Iris pigment epithelial cell (primary cell): ENCODE results near the gene MS4A5.
A peak's percentile ranks its signal among the peaks of the same experiment; 100 is the strongest.
"Not testable (repeated sequence)": the region's sequence is repeated elsewhere in the genome, so short reads cannot be mapped to it uniquely, and the experiment has no call there.

ENCODE experiments used
- DNase-seq: peaks from one replicate; pipeline ENCODE4 v3.0.0-alpha.2; 2011; ENCODE audit warnings: low read depth

The MS4A5 gene, protein sequence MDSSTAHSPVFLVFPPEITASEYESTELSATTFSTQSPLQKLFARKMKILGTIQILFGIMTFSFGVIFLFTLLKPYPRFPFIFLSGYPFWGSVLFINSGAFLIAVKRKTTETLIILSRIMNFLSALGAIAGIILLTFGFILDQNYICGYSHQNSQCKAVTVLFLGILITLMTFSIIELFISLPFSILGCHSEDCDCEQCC

DNA sequence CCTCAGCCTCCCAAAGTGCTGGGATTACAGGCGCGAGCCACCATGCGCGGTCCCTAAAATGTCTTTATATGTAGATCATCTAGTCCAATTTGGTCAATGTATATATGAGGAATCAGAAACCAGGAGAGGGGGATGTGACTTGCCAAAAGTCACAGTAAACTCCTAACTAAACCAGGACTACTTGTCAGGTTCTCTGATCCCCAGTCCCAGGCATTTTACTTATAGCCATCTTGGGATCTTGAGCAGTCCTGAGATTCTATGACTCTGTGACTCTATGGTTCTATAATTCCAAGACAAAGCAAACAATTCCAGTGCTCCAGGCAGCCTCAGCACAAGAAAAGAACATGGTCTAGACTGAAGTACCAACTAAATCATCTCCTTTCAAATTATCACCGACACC, at the start of gene MS4A5:
TSS of gene MS4A5 (plus strand) at position 301 of the 400 bp plus-strand sequence. CDS start 103 bp downstream, outside the sequence.
- no peak for DNase-seq

DNA sequence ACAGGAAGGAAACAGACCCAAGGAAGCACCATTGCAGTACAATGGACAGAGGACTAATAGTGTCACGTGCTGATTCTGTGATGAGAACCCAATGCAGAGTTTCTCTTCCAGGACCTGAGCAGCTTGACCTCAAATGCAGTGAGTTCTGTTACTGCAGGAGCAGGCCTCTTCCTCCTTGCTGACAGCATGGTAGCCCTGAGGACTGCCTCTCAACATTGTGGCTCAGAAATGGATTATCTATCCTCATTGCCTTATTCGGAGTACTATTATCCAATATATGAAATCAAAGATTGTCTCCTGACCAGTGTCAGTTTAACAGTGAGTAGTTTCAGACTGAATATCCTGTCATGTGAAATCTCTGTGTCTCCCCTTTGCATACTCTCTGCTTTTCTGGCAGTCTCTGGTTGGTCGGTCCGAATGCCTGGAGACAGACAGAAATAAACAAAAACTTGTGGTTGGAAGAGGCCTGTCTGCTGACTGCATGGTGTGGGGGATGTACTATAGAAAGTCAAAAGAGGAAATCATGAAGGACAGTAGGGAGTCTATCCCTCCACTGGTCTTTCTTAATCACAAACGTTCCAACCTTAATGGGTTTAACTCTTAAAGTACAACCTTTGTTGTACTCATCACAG, 40.0 kb upstream of the MS4A5 start:
- no peak for DNase-seq

DNA sequence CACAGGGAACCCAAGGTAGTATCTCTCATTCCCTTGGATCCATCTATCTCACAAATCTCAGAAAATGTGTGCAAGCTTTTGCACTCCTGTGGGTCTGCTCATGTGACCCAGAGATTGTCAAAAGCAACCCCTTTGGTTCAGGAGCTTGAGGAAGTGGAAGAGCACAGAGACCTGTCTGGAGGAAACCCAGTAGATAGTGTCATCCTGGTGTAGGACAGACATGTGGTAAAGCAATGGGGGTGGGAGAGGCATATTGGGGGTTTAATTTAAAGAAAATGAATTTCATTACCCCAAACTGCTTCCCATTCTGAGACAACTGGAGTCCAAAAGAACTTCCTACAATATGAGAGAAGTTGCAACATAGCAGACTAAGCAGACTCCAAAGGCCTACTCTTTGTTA, 39.0 kb upstream of the MS4A5 start:
- DNase-seq: no peak

DNA sequence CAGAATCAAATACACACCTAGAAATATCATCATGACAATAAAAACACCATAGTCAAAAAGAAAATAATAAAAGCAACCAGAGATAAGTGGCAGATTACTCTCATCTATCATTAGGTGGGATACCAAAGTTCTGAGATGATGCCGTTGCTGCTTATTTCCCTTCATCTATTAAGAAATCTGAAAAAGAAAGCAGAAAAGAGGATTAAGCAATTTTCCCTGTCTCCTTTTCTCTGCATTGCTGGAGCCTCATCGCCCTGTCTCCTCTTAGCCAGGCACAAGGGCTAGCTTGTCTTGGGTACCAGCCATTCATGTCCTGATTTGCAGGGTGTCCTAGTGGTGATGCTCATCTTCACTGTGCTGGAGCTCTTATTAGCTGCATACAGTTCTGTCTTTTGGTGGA, 37.0 kb upstream of the MS4A5 start:
- no peak for DNase-seq

DNA sequence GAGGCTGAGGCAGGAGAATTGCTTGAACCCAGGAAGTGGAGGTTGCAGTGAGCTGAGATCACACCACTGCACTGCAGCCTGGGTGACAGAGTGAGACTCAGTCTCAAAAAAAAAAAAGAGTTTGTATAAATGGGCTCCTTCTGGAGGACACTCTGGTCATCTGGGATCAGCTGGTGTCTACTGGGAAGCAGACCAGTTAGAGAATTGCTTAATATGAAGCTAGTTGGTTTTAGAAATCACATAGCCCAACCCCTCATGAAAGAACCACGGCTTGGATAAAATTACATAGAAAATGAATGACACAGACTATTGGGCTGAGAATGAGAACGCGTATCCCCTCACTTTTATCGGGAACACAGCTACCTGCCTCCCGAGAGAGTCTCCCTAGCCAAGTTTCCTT, 36.4 kb upstream of the MS4A5 start:
- DNase-seq: no peak

DNA sequence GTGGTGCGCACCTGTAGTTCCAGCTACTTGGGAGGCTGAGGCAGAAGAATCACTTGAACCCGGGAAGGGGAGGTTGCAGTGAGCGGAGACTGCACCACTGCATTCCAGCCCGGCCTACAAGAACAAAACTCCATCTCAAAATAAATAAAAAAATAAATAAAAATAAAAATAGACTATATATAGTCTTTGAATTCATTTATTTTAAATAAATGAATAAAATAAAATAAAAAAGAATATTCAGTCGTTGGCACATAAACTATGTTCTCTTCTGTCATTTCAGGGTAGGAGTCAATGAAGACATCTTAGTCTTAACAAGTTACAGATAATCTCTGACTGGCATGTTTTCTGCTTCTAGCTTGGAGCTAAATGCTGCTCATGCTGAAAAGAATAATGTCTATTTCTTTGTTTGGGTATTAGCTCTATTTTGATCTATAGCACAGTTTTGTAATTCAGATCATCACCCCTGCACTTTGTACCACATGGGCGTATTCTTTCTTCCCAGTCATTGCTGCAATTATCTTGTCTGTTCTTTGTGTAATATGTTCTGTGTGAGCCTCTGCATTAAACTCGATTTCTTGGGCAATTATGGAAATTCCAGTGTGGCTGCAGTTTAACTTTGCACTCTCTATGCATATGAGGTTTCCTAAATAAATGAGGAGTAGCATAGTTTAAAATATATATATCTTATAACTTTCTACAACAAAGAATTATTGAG, 34.5 kb upstream of the MS4A5 start:
- DNase-seq: no peak

DNA sequence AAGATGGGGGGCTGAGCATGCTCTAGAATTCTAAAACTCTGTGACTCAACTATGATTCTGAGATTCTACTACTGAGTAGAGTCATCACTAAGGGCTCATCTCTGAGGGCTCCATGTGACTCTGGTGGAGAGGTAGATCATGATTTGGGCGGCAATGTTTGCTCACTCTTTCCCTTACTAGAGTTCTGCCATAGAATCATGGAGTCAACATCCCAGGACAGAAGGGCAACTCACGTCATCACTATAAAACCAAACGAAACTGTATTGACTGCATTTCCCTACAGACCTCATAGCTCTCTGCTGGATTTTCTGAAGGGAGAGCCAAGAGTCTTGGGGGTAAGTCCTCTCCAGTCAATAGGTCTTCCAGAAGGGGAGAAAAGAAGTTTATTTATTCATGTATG, 33.0 kb upstream of the MS4A5 start, which contains the start of gene MS4A14:
TSS of gene MS4A14 (plus strand) at position 78 of the 400 bp plus-strand sequence. CDS start at position 198, 120 bp downstream.
- DNase-seq: no peak

DNA sequence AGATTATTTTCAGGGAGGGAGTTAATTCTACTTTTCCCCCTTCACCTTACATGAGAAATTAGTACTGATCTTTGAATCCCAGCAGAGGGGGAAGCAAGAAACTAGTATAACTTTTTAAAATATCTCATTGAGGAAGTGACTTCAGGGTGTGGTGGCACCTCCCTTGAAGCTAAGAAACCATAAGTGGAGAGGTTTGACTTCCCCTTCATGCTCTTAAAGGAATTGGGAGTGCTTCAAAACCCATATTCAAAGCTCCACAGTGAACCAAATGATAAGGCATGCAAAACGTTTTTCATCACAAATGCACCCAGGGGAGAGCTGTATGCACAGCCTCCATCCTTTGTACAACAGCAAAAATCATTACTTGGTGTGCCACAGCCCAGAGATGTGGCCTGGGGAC, 32.6 kb upstream of the MS4A5 start:
- DNase-seq: no peak

DNA sequence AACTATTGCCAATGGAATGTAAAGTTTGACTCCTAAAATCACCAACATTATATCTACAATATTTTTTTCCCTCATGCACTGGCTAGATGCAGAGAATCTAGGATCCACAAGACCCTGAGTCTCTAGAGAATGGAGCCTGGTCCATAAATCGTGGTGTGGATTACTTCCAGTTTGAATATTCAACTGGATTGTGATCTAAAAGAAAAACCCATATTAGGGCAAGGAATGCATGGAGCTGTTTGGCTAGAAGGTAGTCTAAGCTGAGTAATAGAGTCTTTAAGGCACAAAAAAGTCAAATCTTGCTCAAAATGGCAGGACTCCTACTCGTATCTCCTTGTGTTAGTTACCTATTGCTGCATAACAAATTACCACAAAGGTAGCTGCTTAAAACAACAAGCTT, 9.4 kb upstream of the MS4A5 start:
- no peak for DNase-seq

DNA sequence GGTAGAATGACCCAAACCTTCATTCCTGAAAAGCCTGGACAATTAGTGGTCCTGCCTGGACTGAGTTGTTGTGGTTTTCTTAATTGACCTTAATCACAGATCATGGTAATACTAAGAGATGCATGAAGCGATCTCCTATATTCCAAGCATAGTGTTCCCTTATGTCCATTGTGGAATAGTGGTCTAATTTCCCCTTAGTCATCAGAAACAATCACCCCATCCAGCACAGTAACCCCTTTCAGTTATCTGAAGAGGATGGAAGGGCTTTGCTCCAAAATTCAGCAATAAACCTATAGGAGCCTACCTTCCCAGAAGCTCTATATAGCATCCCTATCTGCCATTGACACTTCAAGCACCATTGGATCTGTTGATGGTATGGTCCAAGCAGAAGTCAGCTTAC, 6.8 kb upstream of the MS4A5 start:
- no peak for DNase-seq

DNA sequence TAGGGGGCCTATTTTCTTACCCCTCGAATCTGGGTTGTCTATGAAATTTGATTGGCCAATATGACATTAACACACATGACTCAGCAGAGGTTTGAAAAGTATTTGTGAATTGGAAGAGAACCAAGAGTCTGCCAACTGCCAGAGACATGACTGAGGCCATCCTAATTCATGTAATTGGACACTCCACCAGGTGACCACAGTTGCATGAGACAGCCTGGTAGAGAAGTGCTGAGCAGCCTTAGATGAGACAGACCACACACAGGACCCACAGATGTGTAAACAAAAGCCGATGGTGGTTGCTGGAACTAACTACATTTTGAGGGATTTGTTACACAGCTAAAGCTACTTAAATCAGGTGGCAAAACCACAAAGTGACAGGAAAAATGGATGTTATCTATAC, 855 bp upstream of the MS4A5 start:
- DNase-seq: peak; percentile 2

DNA sequence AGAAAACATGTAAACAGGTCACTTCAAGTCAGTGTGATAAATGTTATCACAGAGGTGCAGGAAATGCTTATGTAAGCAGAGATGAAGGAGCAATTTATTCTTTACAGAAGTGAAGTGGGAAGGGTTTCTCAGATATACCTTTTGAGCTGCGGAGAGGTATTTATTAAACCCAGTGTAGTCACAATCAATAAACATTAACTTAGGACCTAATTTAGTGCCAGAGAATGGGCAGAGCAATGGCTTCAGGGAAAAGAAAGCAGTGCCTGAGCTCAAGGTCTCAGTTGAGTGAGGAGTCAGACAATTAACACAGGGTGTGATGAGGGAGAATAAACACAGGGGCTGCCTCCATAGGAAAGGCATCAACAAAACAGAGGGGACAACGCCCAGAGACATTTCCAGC, 1.9 kb downstream of the MS4A5 start:
- DNase-seq: no peak

DNA sequence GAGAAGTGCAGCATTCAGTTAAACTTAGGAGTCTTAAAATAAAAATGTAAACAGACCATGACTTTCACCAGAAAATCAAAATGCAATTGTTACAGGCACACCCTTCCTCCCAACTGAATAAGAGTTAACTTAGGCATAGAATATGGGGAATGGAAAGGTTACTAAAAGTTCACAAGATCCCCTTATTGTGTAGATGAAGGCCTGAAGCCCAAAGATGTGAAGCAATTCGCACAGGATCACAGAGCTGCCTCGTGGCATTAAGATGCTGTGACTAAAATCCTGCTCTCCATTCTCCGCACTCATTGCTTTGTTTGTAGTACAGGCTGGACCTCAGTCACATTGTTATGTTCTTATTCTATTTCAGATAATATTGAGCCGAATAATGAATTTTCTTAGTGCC, 4.0 kb downstream of the MS4A5 start:
- DNase-seq: no peak

DNA sequence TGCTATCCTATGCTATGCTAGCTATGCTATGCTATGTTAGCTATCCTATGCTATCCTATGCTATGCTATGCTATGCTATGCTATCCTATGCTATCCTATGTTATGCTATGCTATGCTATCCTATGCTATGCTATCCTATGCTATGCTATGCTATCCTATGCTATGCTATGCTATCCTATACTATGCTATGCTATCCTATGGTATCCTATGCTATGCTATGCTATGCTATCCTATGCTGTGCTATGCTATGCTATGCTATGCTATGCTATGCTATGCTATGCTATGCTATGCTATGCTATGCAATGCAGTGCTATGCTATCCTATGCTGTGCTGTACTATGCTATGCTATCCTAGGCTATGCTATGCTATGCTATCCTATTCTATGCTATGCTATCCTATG, 17.7 kb downstream of the MS4A5 start:
- DNase-seq: no peak

DNA sequence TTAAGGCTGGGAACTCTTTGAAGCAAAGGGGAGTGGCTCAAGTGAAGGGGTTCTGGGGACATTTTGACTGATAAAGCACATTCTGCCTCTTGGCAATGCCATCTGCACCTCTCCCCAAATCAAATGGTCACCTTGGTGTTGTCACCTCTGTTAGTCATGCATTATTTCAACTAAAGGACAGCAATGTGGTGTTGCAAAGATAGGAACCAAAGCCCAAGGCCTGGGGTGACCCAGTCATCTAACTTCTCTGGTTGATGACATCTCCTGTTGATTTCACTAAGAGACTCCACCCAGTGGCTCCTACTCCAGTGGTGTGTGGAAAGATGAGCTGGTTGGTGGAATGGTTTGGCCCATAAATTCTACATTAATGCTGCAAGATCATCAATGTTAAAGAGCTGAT, 18.5 kb downstream of the MS4A5 start:
- DNase-seq: no peak

DNA sequence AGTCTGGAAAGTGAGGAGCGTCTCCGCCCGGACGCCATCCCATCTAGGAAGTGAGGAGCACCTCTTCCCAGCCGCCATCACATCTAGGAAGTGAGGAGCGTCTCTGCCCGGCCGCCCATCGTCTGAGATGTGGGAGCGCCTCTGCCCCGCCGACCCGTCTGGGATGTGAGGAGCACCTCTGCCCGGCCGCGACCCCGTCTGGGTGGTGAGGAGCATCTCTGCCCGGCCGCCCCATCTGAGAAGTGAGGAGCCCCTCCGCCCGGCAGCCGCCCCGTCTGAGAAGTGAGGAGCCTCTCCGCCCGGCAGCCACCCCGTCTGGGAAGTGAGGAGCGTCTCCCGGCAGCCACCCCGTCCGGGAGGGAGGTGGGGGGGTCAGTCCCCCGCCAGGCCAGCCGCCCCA, 21.8 kb downstream of the MS4A5 start:
- DNase-seq: not testable (repeated sequence)

DNA sequence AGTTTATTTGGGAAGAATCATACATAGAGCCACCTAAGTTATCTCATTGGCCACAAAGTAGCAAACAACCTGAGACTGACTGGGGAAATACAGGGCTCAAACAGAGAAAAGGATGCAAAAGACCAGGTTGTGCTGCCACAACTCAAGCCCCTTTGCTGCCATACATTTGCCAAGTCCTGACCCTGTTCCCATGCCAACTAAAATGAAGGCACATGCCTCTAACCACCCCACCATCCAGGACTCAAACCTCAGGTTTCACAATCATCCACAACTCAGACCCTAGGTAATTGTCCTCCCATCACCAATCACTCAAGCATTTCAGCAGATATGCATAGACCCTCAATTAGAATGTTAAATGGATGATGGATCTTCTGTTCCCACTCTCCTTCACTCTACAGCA, 24.8 kb downstream of the MS4A5 start:
- DNase-seq: no peak

DNA sequence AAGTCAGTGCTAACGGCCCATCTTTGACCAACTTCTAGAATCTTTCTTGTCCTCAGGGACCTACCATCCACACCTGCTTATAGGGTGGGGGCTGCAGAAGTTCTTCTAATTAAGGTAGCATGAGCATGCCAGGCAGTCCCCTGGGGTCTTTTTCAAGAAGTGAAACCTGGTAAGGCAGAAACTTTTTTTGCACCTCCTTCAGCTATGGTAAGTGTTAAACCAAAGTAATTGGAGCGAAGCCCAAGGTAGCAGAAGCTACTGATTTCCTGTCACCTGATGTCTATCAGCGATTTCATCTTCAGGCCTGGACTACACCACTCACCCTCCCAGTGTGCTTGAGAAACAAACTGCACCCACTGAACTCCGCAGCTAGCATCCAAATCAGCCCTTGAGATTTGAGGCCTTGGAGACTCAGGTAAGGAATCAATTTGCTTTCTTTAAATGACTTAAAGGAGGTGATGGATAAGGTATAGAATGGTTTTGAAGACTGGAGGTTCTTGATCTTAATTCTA, 26.2 kb downstream of the MS4A5 start, which contains the start of gene MS4A1:
TSS of gene MS4A1 (plus strand) at position 317 of the 512 bp plus-strand sequence. CDS start 6,528 bp downstream, outside the sequence.
- DNase-seq: no peak

DNA sequence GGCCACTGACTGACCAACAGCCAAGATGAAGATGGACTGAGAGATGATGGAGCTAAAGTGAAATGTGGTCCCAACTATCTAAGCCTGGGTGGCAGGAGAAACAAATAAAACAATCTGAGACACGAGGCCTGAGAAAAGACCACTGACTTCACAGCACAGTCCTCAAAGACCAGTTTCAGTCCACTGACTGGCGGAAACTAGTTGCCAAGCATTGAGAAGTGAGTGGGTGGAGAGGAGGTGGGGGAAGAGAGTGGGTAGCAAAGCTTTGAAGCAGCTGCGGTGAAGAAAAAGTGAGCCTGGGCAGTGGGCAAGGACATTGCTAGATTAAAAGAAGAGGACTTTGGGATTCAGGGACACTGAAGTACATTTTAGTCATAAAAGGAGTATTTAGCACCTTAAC, 28.2 kb downstream of the MS4A5 start:
- DNase-seq: no peak

DNA sequence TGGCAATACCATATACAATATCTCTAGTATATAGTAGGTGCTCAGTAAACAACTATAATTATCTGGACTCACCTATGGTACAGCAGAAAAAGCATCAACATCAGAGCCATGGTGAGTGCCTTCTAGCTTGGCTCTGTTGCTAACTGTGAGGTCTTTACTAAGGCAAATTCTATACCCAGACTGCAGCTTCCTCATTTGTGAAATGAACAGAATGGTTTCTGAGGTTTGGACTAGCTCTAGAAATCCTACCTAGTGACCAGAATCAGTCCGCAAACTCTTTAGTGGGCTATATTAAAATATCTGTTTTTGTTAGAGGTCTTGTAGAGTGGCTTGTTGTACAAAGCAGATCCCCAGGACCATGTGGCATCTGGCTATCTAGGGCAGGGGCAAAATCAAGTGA, 30.0 kb downstream of the MS4A5 start:
- DNase-seq: no peak

DNA sequence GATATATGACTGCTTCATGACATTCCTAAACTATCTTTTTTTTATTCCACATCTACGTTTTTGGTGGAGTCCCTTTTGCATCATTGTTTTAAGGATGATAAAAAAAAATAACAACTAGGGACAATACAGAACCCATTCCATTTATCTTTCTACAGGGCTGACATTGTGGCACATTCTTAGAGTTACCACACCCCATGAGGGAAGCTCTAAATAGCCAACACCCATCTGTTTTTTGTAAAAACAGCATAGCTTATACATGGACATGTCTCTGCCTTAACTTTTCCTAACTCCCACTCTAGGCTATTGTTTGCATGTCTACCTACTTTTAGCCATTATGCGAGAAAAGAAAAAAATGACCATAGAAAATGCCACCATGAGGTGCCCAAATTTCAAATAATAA, 39.5 kb downstream of the MS4A5 start:
- DNase-seq: no peak

DNA sequence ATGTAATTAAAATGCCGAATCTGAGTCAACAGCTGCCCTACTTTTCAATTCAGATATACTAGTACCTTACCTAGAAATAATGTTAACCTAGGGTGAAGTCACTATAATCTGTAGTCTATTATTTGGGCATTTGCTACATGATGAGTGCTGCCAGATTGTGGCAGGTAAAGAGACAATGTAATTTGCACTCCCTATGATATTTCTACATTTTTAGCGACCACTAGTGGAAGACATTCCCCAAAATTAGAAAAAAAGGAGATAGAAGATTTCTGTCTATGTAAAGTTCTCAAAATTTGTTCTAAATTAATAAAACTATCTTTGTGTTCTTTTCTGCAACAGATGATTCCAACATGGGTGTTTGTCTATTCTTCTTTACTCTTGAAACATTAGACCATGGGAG, 40.4 kb downstream of the MS4A5 start:
- no peak for DNase-seq

DNA sequence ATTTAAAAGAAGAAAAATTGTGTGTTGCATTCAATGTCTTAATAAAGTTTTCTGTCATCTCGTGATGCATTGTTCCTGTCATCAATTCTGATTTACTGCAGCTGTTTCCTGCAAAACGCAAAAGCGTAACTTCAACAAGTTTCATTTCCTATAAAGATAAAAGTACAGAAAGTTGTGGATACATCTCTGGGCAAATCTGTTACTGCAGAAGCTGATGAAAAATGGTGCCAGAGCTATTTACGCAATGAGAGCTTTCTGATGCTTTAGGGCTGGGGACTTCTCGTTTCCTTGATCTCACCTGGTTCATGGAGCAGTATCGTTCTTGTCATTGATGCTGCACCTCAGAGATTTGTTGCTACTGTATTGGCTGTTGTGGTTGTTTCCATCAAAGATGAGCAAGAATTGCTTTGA, 47.7 kb downstream of the MS4A5 start:
- no peak for DNase-seq
